ENCODE results near the gene P2RY11. TPM values are rescaled to one million over a fixed set of nuclear protein-coding genes. Genes with fewer than 3 reads are reported as not detected.

P2RY11 gene
- total and polyA plus RNA-seq, 2 of the 4 experiments (the other 2 are of a cell fraction): 0.54 to 4.5 TPM

- no peak overlapping the region for H3K18ac ChIP-seq (ENCODE audit: low read depth, low read length)
- no peak overlapping the region for H4K8ac ChIP-seq (ENCODE audit: low read depth in 2 of 2, low read length in 2 of 2)
- no peak overlapping the region for H2BK20ac ChIP-seq (ENCODE audit: low read depth, low read length)
- peaks cover 31% of the 10 kb centered on the region; the same call in 1 of the 2 replicates for H3K36me3 ChIP-seq (ENCODE audit: control insufficient read depth, insufficient read depth, low read length)
- no peak overlapping the region for H4K91ac ChIP-seq (ENCODE audit: insufficient read depth, low read depth, low read length)
- no peak overlapping the region for H3K4ac ChIP-seq (ENCODE audit: low read depth, low read length)
- dilution Hi-C loops (cut with HindIII; ENCODE audit: low sequenced_read_pairs, unreplicated experiment) (no loop called here), intact Hi-C loops (cut with micrococcal nuclease) (no loop called here), in situ Hi-C loops (cut with MboI; ENCODE audit: low sequenced_read_pairs) (no loop called here)
- H3K56ac ChIP-seq (ENCODE audit: extremely low read depth, insufficient read depth, low read length): no peak overlapping the region
- DNase-seq (no peak), ATAC-seq (ENCODE audit: low read depth) (no peak)
- H3K4me1 ChIP-seq (ENCODE audit: control insufficient read depth, insufficient read depth, low read length): peaks cover 4% of the 10 kb centered on the region
- H2AK5ac ChIP-seq (ENCODE audit: low read depth, low read length): no peak overlapping the region
- no peak overlapping the region for H2AK9ac ChIP-seq (replicated peaks; ENCODE audit: low read depth, low read length, poor library complexity)
- WGBS, 2 experiments (ENCODE audit: extremely low coverage in 2 of 2, insufficient read length in 1 of 2): 79% methylated on average over 11 of the region's 13 CpGs; no CpG with 5 or more reads in 1 of the 2 experiments
- no peaks in the 10 kb centered on the region for H4K20me1 ChIP-seq (ENCODE audit: insufficient read depth, low read length)
- no peak overlapping the region for H2BK120ac ChIP-seq (ENCODE audit: low read depth, low read length)
- no TSS peak for BruUV-seq (replicated peaks)
- no peaks in the 10 kb centered on the region for H3K27me3 ChIP-seq (ENCODE audit: control insufficient read depth, insufficient read depth, low read length)
- H3K9me3 ChIP-seq (ENCODE audit: control insufficient read depth, insufficient read depth, low read length): no peaks in the 10 kb centered on the region
- no peak overlapping the region for H3K14ac ChIP-seq (replicated peaks; ENCODE audit: low read depth, low read length)
- peaks cover 0 to 11% of the 10 kb centered on the region in 2 experiments; a peak in 3 of 4 replicates for H3K79me1 ChIP-seq (ENCODE audit: low read depth in 1 of 2, low read length in 2 of 2)
- no peak overlapping the region for H3K9ac ChIP-seq (ENCODE audit: low read depth, low read length)
- no peak overlapping the region for H2BK15ac ChIP-seq (ENCODE audit: low read depth, low read length)
- no peak overlapping the region for H3K27ac ChIP-seq (ENCODE audit: insufficient read depth, low read length)
- no peak overlapping the region for H2AFZ ChIP-seq (replicated peaks; ENCODE audit: low read length, poor library complexity)
- CTCF ChIA-PET: no interaction called here
- POLR2A ChIA-PET (ENCODE audit: unreplicated experiment): no interaction called here
- no peak overlapping the region for H2BK5ac ChIP-seq (ENCODE audit: low read depth, low read length, poor library complexity, severe bottlenecking)
- peaks cover 9% of the 10 kb centered on the region; the same call in 1 of the 2 replicates for H3K9me1 ChIP-seq (ENCODE audit: insufficient read depth, low read length)
- H3K4me2 ChIP-seq (ENCODE audit: low read depth, low read length): no peak overlapping the region
- no peak overlapping the region for H3K4me3 ChIP-seq (ENCODE audit: insufficient read depth, low read depth, low read length)
- H3K23ac ChIP-seq (ENCODE audit: low read depth, low read length): no peak overlapping the region
- TF ChIP-seq SMC3 (IDR thresholded peaks at IDR 0.05; ENCODE audit: low read depth, low read length) (no peak), CEBPB (IDR thresholded peaks at IDR 0.05; ENCODE audit: low read depth, low read length) (no peak), CTCF (conservative IDR thresholded peaks at IDR 0.05; ENCODE audit: low read depth, low read length) (no peak), NFE2L2 (IDR thresholded peaks at IDR 0.05; ENCODE audit: low read depth, low read length) (no peak), RAD21 (IDR thresholded peaks at IDR 0.05; ENCODE audit: low read length) (no peak), MAZ (IDR thresholded peaks at IDR 0.05; ENCODE audit: borderline replicate concordance, low read depth, low read length) (no peak), MAFK (IDR thresholded peaks at IDR 0.05; ENCODE audit: low read depth, low read length) (no peak), POLR2A (IDR thresholded peaks at IDR 0.05; ENCODE audit: low read depth, low read length) (no peak), RFX5 (IDR thresholded peaks at IDR 0.05; ENCODE audit: low read depth, low read length) (no peak)
- no peak overlapping the region for H4K5ac ChIP-seq (ENCODE audit: low read depth, low read length)
Measured at GRCh38 chr19:10091895-10092641, 19.4 kb upstream of the P2RY11 start.

Data from IMR-90 (cell line).